HepG2 (cell line): Measurements from ENCODE around the gene CPEB3. TPM values are rescaled to one million over a fixed set of nuclear protein-coding genes. Genes with fewer than 3 reads are reported as not detected.
A peak's percentile ranks its signal among the peaks of the same experiment; 100 is the strongest.

Source experiments
- EED ChIP-seq: sonication (generic); formaldehyde crosslinking; IDR thresholded peaks from 2 replicates; pipeline ENCODE4 v1.5.0; 2020; ENCODE audit warnings: mild to moderate bottlenecking, missing genetic modification reagents
- FOXA1 ChIP-seq, 2 experiments: fragments of 450-650 bp in 1 of 2; sonication (generic) in 1 of 2; formaldehyde crosslinking in 1 of 2; IDR thresholded peaks; 2 replicates each; pipeline versions ENCODE4 v1.4.0 to v1.6.1; 2016 to 2020; ENCODE audit warnings: missing genetic modification reagents in 1 of 2
- GABPB1 ChIP-seq: IDR thresholded peaks from 2 replicates; pipeline ENCODE4 v1.6.1; 2016; ENCODE audit warnings: mild to moderate bottlenecking, missing genetic modification reagents, moderate library complexity, missing compliant biosample characterization
- HMG20A ChIP-seq: IDR thresholded peaks from 2 replicates; pipeline ENCODE4 v1.6.1; 2016; ENCODE audit warnings: borderline replicate concordance
- ONECUT2 ChIP-seq: sonication (generic); formaldehyde crosslinking; IDR thresholded peaks from 2 replicates; pipeline ENCODE4 v1.4.0; 2020; ENCODE audit warnings: missing genetic modification reagents
- SMC3 ChIP-seq: IDR thresholded peaks from 2 replicates; pipeline ENCODE4 v1.6.1; 2011; ENCODE audit warnings: low read length, improper control_type of control experiment
- SNAI1 ChIP-seq: sonication (generic); formaldehyde crosslinking; IDR thresholded peaks from 2 replicates; pipeline ENCODE4 v1.5.0; 2020; ENCODE audit warnings: mild to moderate bottlenecking, missing genetic modification reagents, borderline replicate concordance
- ZNF276 ChIP-seq: sonication (generic); formaldehyde crosslinking; IDR thresholded peaks from 2 replicates; pipeline ENCODE4 v1.4.0; 2020; ENCODE audit warnings: mild to moderate bottlenecking, low read depth, missing genetic modification reagents
- ZNF33A ChIP-seq: sonication (generic); formaldehyde crosslinking; IDR thresholded peaks from 2 replicates; pipeline ENCODE4 v1.5.1; 2020; ENCODE audit warnings: missing genetic modification reagents, mild to moderate bottlenecking, moderate library complexity, borderline replicate concordance
- ZNF343 ChIP-seq: sonication (generic); formaldehyde crosslinking; IDR thresholded peaks from 2 replicates; pipeline ENCODE4 v1.4.0; 2020; ENCODE audit warnings: mild to moderate bottlenecking, missing genetic modification reagents
- ZNF510 ChIP-seq: sonication (generic); formaldehyde crosslinking; IDR thresholded peaks from 2 replicates; pipeline ENCODE4 v1.4.0; 2020; ENCODE audit warnings: low read depth, mild to moderate bottlenecking, missing genetic modification reagents
- ZNF644 ChIP-seq: IDR thresholded peaks from 2 replicates; pipeline ENCODE4 v1.6.1; 2016; ENCODE audit warnings: low read depth
- ZNF652 ChIP-seq: IDR thresholded peaks from 2 replicates; pipeline ENCODE4 v1.6.1; 2016; ENCODE audit warnings: low read depth, borderline replicate concordance
- ZNF784 ChIP-seq: sonication (generic); formaldehyde crosslinking; IDR thresholded peaks from 2 replicates; pipeline ENCODE4 v1.5.1; 2020; ENCODE audit warnings: missing genetic modification reagents, mild to moderate bottlenecking, borderline replicate concordance
- ZNF839 ChIP-seq: sonication (generic); formaldehyde crosslinking; IDR thresholded peaks from 2 replicates; pipeline ENCODE4 v1.4.0; 2020; ENCODE audit warnings: missing genetic modification reagents, mild to moderate bottlenecking, borderline replicate concordance
- polyA plus RNA-seq, 8 experiments: library from polyadenylated mRNA; depleted of rRNA in 3 of 8; stranded (reverse) in 7 of 8; unstranded in 1 of 8; fragments of >200 nt; fragmentation: Illumina TruSeq in 4 of 8; extraction: Trizol in 4 of 8; gene quantifications; 2 replicates each; pipeline versions ENCODE4 v1.2.1 to v1.2.3, GENCODE V29; 2011 to 2016; ENCODE audit warnings: low read depth in 4 of 8, missing spikeins in 1 of 8, mixed read lengths in 1 of 8; ENCODE audit not compliant: insufficient read depth in 1 of 8
- total RNA-seq, 5 experiments: library from RNA; depleted of rRNA; stranded (reverse); fragments of >200 nt; fragmentation: Illumina TruSeq; extraction: Trizol; gene quantifications; 2 replicates each; pipeline ENCODE4 v1.2.3, GENCODE V29; 2016; ENCODE audit warnings: low read depth in 1 of 5
- TF ChIP-seq, protein P1 (sequence below): sonication (generic); formaldehyde crosslinking; IDR thresholded peaks from 2 replicates; pipeline ENCODE4 v1.5.1; 2020; ENCODE audit warnings: missing genetic modification reagents, mild to moderate bottlenecking, borderline replicate concordance
- TF ChIP-seq, protein P2 (sequence below): sonication (generic); formaldehyde crosslinking; IDR thresholded peaks from 2 replicates; pipeline ENCODE4 v1.4.0; 2020; ENCODE audit warnings: missing genetic modification reagents, borderline replicate concordance
- TF ChIP-seq, protein P3 (sequence below): sonication (generic); formaldehyde crosslinking; IDR thresholded peaks from 2 replicates; pipeline ENCODE4 v1.8.1; 2023; ENCODE audit warnings: mild to moderate bottlenecking, missing genetic modification reagents, borderline replicate concordance
- TF ChIP-seq, protein P4 (sequence below): IDR thresholded peaks from 2 replicates; pipeline ENCODE4 v1.6.1; 2012; ENCODE audit warnings: inconsistent platforms

Gene CPEB3
- total and polyA plus RNA-seq, 2 of the 13 experiments (the other 11 are each of a cell fraction or from before 2014, with no cell fraction given) = 0.66 to 0.70 TPM

- 0 out of 2 replicates have a peak, but pooled peaks have one; percentile 5 for TF ChIP-seq SMC3
- no peak for TF ChIP-seq ZNF343 (CRISPR knock-in tag)
- TF ChIP-seq ZNF652 = no peak
- TF ChIP-seq SNAI1 = no peak
- TF ChIP-seq, protein P1, sequence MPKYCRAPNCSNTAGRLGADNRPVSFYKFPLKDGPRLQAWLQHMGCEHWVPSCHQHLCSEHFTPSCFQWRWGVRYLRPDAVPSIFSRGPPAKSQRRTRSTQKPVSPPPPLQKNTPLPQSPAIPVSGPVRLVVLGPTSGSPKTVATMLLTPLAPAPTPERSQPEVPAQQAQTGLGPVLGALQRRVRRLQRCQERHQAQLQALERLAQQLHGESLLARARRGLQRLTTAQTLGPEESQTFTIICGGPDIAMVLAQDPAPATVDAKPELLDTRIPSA (CRISPR knock-in tag) = no peak
- no peak for TF ChIP-seq ZNF276 (CRISPR knock-in tag)
- 0 out of 2 replicates have a peak, but pooled peaks have one; percentile 38 for TF ChIP-seq ZNF644 (CRISPR knock-in tag)
- no peak for TF ChIP-seq ZNF839 (CRISPR knock-in tag)
- TF ChIP-seq, protein P2, sequence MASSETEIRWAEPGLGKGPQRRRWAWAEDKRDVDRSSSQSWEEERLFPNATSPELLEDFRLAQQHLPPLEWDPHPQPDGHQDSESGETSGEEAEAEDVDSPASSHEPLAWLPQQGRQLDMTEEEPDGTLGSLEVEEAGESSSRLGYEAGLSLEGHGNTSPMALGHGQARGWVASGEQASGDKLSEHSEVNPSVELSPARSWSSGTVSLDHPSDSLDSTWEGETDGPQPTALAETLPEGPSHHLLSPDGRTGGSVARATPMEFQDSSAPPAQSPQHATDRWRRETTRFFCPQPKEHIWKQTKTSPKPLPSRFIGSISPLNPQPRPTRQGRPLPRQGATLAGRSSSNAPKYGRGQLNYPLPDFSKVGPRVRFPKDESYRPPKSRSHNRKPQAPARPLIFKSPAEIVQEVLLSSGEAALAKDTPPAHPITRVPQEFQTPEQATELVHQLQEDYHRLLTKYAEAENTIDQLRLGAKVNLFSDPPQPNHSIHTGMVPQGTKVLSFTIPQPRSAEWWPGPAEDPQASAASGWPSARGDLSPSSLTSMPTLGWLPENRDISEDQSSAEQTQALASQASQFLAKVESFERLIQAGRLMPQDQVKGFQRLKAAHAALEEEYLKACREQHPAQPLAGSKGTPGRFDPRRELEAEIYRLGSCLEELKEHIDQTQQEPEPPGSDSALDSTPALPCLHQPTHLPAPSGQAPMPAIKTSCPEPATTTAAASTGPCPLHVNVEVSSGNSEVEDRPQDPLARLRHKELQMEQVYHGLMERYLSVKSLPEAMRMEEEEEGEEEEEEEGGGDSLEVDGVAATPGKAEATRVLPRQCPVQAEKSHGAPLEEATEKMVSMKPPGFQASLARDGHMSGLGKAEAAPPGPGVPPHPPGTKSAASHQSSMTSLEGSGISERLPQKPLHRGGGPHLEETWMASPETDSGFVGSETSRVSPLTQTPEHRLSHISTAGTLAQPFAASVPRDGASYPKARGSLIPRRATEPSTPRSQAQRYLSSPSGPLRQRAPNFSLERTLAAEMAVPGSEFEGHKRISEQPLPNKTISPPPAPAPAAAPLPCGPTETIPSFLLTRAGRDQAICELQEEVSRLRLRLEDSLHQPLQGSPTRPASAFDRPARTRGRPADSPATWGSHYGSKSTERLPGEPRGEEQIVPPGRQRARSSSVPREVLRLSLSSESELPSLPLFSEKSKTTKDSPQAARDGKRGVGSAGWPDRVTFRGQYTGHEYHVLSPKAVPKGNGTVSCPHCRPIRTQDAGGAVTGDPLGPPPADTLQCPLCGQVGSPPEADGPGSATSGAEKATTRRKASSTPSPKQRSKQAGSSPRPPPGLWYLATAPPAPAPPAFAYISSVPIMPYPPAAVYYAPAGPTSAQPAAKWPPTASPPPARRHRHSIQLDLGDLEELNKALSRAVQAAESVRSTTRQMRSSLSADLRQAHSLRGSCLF (CRISPR knock-in tag) = no peak
- TF ChIP-seq, protein P3, sequence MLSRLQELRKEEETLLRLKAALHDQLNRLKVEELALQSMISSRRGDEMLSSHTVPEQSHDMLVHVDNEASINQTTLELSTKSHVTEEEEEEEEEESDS (CRISPR knock-in tag) = no peak
- TF ChIP-seq ZNF510 (CRISPR knock-in tag) = no peak
- peak; percentile 70; the same call in 1 of the 2 replicates for TF ChIP-seq HMG20A (CRISPR knock-in tag)
- TF ChIP-seq EED = no peak
- TF ChIP-seq GABPB1 (CRISPR knock-in tag) = no peak
- TF ChIP-seq, protein P4, sequence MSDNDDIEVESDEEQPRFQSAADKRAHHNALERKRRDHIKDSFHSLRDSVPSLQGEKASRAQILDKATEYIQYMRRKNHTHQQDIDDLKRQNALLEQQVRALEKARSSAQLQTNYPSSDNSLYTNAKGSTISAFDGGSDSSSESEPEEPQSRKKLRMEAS = peak; percentile 40; the same call in 1 of the 2 replicates
- peak; percentile 59 for TF ChIP-seq ONECUT2 (CRISPR knock-in tag)
- no peak for TF ChIP-seq ZNF33A (CRISPR knock-in tag)
- TF ChIP-seq FOXA1 (IDR thresholded peaks at IDR 0.05) = peak; percentile 56; the same call in 1 of the 2 replicates
- peak; percentile 91 for TF ChIP-seq FOXA1 (CRISPR knock-in tag; IDR thresholded peaks at IDR 0.05)
- TF ChIP-seq ZNF784 (CRISPR knock-in tag) = no peak
Observed at GRCh38 chr10:92111336-92111939, 179.4 kb downstream of the CPEB3 start (continued).
